GM12891 (cell line): ENCODE results near the gene RABEP2.
"Not testable (repeated sequence)": the region's sequence is repeated elsewhere in the genome, so short reads cannot be mapped to it uniquely, and the experiment has no call there.

Experiments used
- POLR2A ChIP-seq: IDR thresholded peaks from 2 replicates; pipeline ENCODE4 v1.6.1; 2011; ENCODE audit warnings: low read depth, low read length, control low read depth
- POLR2AphosphoS5 ChIP-seq: IDR thresholded peaks from 2 replicates; pipeline ENCODE4 v1.6.1; 2011; ENCODE audit warnings: low read depth, low read length, control low read depth
- POU2F2 ChIP-seq: IDR thresholded peaks from 2 replicates; pipeline ENCODE4 v1.6.1; 2011; ENCODE audit warnings: low read depth, mild to moderate bottlenecking, control low read depth, low read length, moderate library complexity
- TAF1 ChIP-seq: IDR thresholded peaks from 2 replicates; pipeline ENCODE4 v1.6.1; 2011; ENCODE audit warnings: low read depth, low read length, control low read depth

DNA sequence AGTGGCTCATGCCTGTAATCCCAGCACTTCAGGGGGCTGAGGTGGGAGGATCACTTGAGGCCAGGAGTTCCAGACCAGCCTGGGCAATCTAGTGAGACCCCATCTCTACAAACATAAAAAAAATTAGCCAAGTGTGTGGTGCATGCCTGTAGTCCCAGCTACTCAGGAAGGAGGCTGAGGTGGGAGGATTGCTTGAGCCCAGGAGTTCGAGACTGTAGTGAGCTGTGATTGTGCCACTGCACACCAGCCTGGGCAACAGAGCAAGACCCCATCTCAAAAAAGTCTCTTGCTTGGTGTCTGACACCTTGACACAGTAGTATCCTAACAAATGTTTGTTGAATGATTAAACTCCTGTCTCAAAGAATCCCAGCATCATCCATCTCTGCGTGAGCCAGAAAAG, 44.7 kb upstream of the RABEP2 start:
- TF ChIP-seq POU2F2, POLR2A, POLR2AphosphoS5, TAF1: not testable (repeated sequence)
